ENCODE results near the gene MYCN. TPM values are rescaled to one million over a fixed set of nuclear protein-coding genes. Genes with fewer than 3 reads are reported as not detected.

Gene MYCN
- total and polyA plus RNA-seq, 2 experiments from 2014 or later, result 8.9 to 16.7 TPM

DNA sequence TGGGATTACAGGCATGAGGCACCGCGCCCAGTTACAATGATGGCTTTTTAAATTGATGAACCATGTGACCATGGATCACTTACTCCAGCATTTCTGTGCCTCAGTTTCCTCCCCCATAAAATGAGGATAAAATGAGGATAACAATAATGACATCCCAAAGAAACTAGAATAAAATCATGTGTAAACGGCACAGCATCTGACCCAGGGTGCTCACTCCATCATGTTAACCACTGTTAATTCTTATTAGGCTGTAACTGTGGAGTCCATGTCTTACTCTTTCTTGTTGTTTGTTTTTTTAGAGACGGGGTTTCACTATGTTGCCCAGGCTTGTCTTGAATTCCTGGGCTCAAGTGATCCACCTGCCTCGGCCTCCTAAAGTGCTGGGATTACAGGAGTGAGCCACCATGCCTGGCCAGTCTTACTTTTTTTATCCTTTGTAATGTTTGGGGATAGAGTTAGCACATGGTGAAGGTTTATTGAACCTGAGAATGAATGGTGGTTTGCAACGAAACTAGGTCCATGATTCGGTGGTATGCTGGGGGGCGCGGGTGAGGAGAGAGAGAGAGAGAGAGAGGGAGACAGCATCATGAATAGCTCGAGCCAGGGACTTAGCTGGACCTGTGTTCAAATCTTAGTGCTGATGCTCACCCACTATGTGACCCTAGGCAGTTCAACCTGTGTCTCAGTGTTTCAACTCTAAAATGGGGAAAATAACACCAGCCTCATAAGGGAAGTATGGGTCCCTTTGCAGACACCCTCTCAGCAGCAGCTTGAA, 52.3 kb downstream of the MYCN start:
- TF ChIP-seq EZH2phosphoT487 (IDR thresholded peaks at IDR 0.05; ENCODE audit: low read depth, severe bottlenecking, unreplicated experiment), result no peak
- no peak for TF ChIP-seq EZH2 (IDR thresholded peaks at IDR 0.05; ENCODE audit: borderline replicate concordance)
- TF ChIP-seq, protein P1, sequence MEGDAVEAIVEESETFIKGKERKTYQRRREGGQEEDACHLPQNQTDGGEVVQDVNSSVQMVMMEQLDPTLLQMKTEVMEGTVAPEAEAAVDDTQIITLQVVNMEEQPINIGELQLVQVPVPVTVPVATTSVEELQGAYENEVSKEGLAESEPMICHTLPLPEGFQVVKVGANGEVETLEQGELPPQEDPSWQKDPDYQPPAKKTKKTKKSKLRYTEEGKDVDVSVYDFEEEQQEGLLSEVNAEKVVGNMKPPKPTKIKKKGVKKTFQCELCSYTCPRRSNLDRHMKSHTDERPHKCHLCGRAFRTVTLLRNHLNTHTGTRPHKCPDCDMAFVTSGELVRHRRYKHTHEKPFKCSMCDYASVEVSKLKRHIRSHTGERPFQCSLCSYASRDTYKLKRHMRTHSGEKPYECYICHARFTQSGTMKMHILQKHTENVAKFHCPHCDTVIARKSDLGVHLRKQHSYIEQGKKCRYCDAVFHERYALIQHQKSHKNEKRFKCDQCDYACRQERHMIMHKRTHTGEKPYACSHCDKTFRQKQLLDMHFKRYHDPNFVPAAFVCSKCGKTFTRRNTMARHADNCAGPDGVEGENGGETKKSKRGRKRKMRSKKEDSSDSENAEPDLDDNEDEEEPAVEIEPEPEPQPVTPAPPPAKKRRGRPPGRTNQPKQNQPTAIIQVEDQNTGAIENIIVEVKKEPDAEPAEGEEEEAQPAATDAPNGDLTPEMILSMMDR (IDR thresholded peaks at IDR 0.05; ENCODE audit: poor library complexity), result no peak
- no peaks in the 10 kb centered on the region for H3K9me3 ChIP-seq (ENCODE audit: low read depth)
- H3K27me3 ChIP-seq, result no peaks in the 10 kb centered on the region
- WGBS (ENCODE audit: low lambda C conversion rate, missing lambda C conversion rate), result 96% methylated on average over 10 of the region's 10 CpGs
- H3K4me1 ChIP-seq (ENCODE audit: insufficient read depth), result no peaks in the 10 kb centered on the region
- DNase-seq (ENCODE audit: low spot score), result no peak
- no peak overlapping the region for H3K27ac ChIP-seq
- H3K4me3 ChIP-seq, result no peak overlapping the region
- no peaks in the 10 kb centered on the region for H3K79me2 ChIP-seq
- no peaks in the 10 kb centered on the region for H3K9me2 ChIP-seq (replicated peaks; ENCODE audit: insufficient read depth)
- H2AFZ ChIP-seq, result no peak overlapping the region
- H3K4me2 ChIP-seq, result no peak overlapping the region
- H3K36me3 ChIP-seq (replicated peaks; ENCODE audit: insufficient read depth, low read depth), result no peaks in the 10 kb centered on the region
- no peaks in the 10 kb centered on the region for H4K20me1 ChIP-seq (ENCODE audit: insufficient read depth, poor library complexity, severe bottlenecking)

DNA sequence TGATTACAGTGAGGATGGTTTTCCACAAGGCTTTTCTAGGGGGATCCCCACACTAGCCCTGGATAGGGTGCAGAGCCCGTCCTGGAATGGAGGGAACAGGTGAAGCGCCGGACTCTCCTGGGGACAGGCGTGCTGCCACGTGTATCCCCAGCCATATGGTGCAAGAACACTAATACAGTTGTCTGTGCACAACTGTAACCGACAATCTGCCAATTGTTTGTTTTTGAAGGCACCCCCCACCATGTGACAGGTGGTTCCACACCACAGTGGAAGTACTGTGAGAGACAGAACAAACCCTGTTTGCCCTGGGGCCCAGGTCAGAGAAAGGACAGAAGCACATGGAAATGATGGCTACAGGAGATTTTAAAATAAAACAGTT, 52.9 kb downstream of the MYCN start:
- Histone ChIP-seq H2AFZ (no peak overlapping the region), H3K9me2 (replicated peaks; ENCODE audit: insufficient read depth) (no peaks in the 10 kb centered on the region), H3K36me3 (replicated peaks; ENCODE audit: insufficient read depth, low read depth) (no peaks in the 10 kb centered on the region), H3K27me3 (no peaks in the 10 kb centered on the region), H3K4me2 (no peak overlapping the region), H3K4me3 (no peak overlapping the region), H3K4me1 (ENCODE audit: insufficient read depth) (no peaks in the 10 kb centered on the region), H3K9me3 (ENCODE audit: low read depth) (no peaks in the 10 kb centered on the region), H4K20me1 (ENCODE audit: insufficient read depth, poor library complexity, severe bottlenecking) (no peaks in the 10 kb centered on the region), H3K27ac (no peak overlapping the region), H3K79me2 (no peaks in the 10 kb centered on the region)
- TF ChIP-seq EZH2phosphoT487 (IDR thresholded peaks at IDR 0.05; ENCODE audit: low read depth, severe bottlenecking, unreplicated experiment) (no peak), EZH2 (IDR thresholded peaks at IDR 0.05; ENCODE audit: borderline replicate concordance) (no peak)
- TF ChIP-seq, protein P1 (IDR thresholded peaks at IDR 0.05; ENCODE audit: poor library complexity), result no peak
- DNase-seq (ENCODE audit: low spot score), result no peak
- WGBS (ENCODE audit: low lambda C conversion rate, missing lambda C conversion rate), result 92% methylated on average over 6 of the region's 6 CpGs

DNA sequence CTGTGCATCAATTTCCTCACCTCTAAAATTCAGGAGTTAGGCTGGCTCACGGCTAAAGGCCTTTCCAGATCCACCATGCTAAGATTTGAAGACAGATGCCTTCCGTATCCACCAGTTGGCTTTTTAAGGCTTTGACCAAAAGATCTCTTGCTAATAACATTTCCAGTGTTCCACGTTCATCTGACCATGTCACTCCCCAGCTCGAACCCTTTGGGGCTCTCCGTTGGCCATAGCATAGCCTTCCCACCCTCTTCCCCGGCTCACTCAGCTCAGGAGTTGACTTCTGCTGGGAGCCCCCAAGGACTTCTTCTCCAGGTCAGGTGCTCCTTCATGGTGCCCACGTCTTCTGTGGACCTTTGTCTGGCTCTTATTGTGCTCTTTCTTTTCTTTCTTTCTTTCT, 53.3 kb downstream of the MYCN start:
- Histone ChIP-seq H3K27me3 (no peaks in the 10 kb centered on the region), H3K9me3 (ENCODE audit: low read depth) (no peaks in the 10 kb centered on the region), H3K79me2 (no peaks in the 10 kb centered on the region), H3K9me2 (replicated peaks; ENCODE audit: insufficient read depth) (no peaks in the 10 kb centered on the region), H3K4me1 (ENCODE audit: insufficient read depth) (no peaks in the 10 kb centered on the region), H3K4me2 (no peak overlapping the region), H3K27ac (no peak overlapping the region), H3K36me3 (replicated peaks; ENCODE audit: insufficient read depth, low read depth) (no peaks in the 10 kb centered on the region), H4K20me1 (ENCODE audit: insufficient read depth, poor library complexity, severe bottlenecking) (no peaks in the 10 kb centered on the region), H3K4me3 (no peak overlapping the region), H2AFZ (no peak overlapping the region)
- no peak for TF ChIP-seq EZH2 (IDR thresholded peaks at IDR 0.05; ENCODE audit: borderline replicate concordance)
- WGBS (ENCODE audit: low lambda C conversion rate, missing lambda C conversion rate), result 97% methylated on average over 7 of the region's 7 CpGs
- DNase-seq (ENCODE audit: low spot score), result no peak

DNA sequence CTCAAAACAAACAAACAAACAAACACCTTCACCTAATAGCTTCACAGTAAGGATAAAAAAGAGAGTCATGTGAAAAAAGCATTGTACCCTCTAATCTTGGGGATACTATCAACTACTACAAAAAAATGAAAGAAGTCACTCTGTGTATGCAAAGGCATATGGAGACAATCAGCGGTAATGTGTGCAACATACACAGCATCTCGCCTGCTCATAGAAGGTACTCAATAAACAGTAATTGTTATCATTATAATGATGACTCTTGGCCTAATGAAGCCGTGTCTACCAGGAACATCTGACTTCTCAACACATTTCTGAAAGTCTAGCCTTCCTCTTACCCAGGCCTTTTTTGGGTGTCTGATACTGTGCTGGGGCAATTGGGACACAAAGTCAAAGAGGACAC, 55.3 kb downstream of the MYCN start:
- H3K9me2 ChIP-seq (replicated peaks; ENCODE audit: insufficient read depth), result no peaks in the 10 kb centered on the region
- DNase-seq (ENCODE audit: low spot score), result no peak

More for the DNA sequence above, 55.3 kb downstream of the MYCN start:
- TF ChIP-seq, protein P1 (IDR thresholded peaks at IDR 0.05; ENCODE audit: poor library complexity), result no peak
- no peak for TF ChIP-seq EZH2phosphoT487 (IDR thresholded peaks at IDR 0.05; ENCODE audit: low read depth, severe bottlenecking, unreplicated experiment)
- no peak for TF ChIP-seq EZH2 (IDR thresholded peaks at IDR 0.05; ENCODE audit: borderline replicate concordance)
- Histone ChIP-seq H4K20me1 (ENCODE audit: insufficient read depth, poor library complexity, severe bottlenecking) (no peaks in the 10 kb centered on the region), H3K9me3 (ENCODE audit: low read depth) (no peaks in the 10 kb centered on the region), H2AFZ (no peak overlapping the region), H3K4me2 (no peak overlapping the region), H3K36me3 (replicated peaks; ENCODE audit: insufficient read depth, low read depth) (no peaks in the 10 kb centered on the region), H3K4me3 (no peak overlapping the region), H3K79me2 (no peaks in the 10 kb centered on the region), H3K27me3 (no peaks in the 10 kb centered on the region), H3K27ac (no peak overlapping the region), H3K4me1 (ENCODE audit: insufficient read depth) (no peaks in the 10 kb centered on the region)
- 96% methylated on average over 3 of the region's 3 CpGs for WGBS (ENCODE audit: low lambda C conversion rate, missing lambda C conversion rate)
